ENCODE data around the gene PCDHA6. TPM values are rescaled to one million over a fixed set of nuclear protein-coding genes. Genes with fewer than 3 reads are reported as not detected.

The PCDHA6 gene
- total and polyA plus RNA-seq, 2 of the 8 experiments (the other 6 are each of a cell fraction or from before 2014, with no cell fraction given) = 0.71 to 7.1 TPM

DNA sequence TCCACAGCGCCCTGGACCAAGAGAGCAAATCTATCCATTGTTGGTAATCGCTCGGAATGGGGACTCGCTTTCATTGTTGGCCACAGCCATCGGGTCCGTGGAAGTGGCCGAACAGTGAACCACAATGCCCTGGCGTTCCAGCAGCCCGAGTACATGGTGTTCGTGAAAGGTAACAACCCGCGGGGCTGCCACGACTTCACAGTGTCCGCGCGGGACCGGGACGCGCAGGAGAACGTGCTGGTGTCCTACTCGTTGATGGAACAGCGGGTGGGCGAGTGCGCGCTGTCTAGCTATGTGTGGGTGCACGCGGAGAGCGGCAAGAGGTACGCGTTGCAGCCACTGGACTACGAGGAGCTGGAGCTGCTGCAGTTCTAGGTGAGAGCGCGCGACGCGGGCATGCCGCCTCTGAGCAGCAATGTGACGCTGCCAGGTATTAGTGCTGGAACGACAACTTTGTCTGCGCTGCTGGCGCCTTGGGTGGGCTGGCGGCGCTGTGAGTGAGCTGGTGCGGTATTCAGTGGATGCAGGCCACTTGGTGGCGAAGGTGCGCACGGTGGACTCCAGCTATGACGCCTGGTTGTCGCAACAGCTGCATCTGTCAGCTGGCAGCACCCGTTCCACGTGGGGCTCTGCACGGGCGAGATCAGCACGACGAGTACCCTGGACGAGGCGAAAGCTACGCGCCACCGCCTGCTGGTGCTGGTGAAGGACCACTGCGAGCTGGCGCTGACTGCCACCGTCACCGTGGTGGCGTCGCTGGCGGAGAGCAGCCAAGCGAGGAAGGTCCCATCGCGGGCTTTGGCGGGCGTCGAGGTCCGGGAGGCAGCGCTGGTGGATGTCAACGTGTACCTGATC, 34.9 kb downstream of the PCDHA6 start (continued):
- TF ChIP-seq SRF (IDR thresholded peaks at IDR 0.05; ENCODE audit: low read depth, low read length) = no peak
- TF ChIP-seq KDM4A (IDR thresholded peaks at IDR 0.05; ENCODE audit: low read depth, low read length, severe bottlenecking) = no peak
- no peak for TF ChIP-seq ASH2L (IDR thresholded peaks at IDR 0.05; ENCODE audit: low read length)
- TF ChIP-seq GTF2F1 (IDR thresholded peaks at IDR 0.05; ENCODE audit: borderline replicate concordance, low read depth, low read length) = no peak
- TF ChIP-seq SUZ12 (IDR thresholded peaks at IDR 0.05; ENCODE audit: low read length) = no peak
- TF ChIP-seq ZNF274 (IDR thresholded peaks at IDR 0.05; ENCODE audit: borderline replicate concordance, extremely low read depth, low read length) = no peak
